HFFc6 (cell line): ENCODE results near the gene NARS2. TPM values are rescaled to one million over a fixed set of nuclear protein-coding genes. Genes with fewer than 3 reads are reported as not detected.
"Not testable (repeated sequence)": the region's sequence is repeated elsewhere in the genome, so short reads cannot be mapped to it uniquely, and the experiment has no call there.

ENCODE experiments used
- DNase-seq: peaks from one replicate; pipeline ENCODE4 v3.0.0-alpha.2; 2018
- H3K27ac Mint-ChIP-seq: 2 replicates; pipeline ENCODE4 v1.8.0; 2020; ENCODE audit warnings: mild to moderate bottlenecking, mixed read lengths
- H3K27me3 Mint-ChIP-seq: 2 replicates; pipeline ENCODE4 v1.8.0; 2021; ENCODE audit warnings: mild to moderate bottlenecking, moderate library complexity, mixed read lengths; ENCODE audit not compliant: insufficient read depth
- H3K36me3 Mint-ChIP-seq: 2 replicates; pipeline ENCODE4 v1.8.0; 2021; ENCODE audit warnings: low read depth, mixed read lengths
- H3K4me1 Mint-ChIP-seq: 2 replicates; pipeline ENCODE4 v1.8.0; 2020; ENCODE audit warnings: low read depth, mixed read lengths
- H3K4me3 Mint-ChIP-seq: 2 replicates; pipeline ENCODE4 v1.8.0; 2020; ENCODE audit warnings: mild to moderate bottlenecking, moderate library complexity, mixed read lengths
- H3K9me3 Mint-ChIP-seq: 2 replicates; pipeline ENCODE4 v1.8.0; 2020; ENCODE audit warnings: mild to moderate bottlenecking, mixed read lengths
- CTCF ChIP-seq: fragments of 200-600 bp; sonication (generic); IDR thresholded peaks from 2 replicates; pipeline ENCODE4 v1.5.0; 2021; ENCODE audit warnings: antibody characterized with exemption, mild to moderate bottlenecking
- total RNA-seq, 6 experiments: library from RNA; stranded (reverse); fragmentation: NEBNext Ultra II Directional; extraction: Animal tissue kit (Norgen Biotek cat#: 25700); gene quantifications; 2 replicates in 1 of 6; 3 replicates in 5 of 6; pipeline ENCODE4 v1.2.3, GENCODE V29; 2021

NARS2 gene
- total RNA-seq, 6 experiments from 2014 or later = 8.7 to 11.6 (median 10.3) TPM

- H3K27me3 Mint-ChIP-seq = no peaks in the 10 kb centered on the region; the same call in 1 of the 2 replicates
- H3K4me3 Mint-ChIP-seq = no peak overlapping the region
- peaks cover 26% of the 10 kb centered on the region for H3K36me3 Mint-ChIP-seq
- no peak for DNase-seq
- H3K9me3 Mint-ChIP-seq = no peaks in the 10 kb centered on the region
- no peak overlapping the region for H3K27ac Mint-ChIP-seq
- H3K4me1 Mint-ChIP-seq = peaks cover 5% of the 10 kb centered on the region; the same call in 1 of the 2 replicates
- no peak for TF ChIP-seq CTCF
Observed at GRCh38 chr11:78552881-78553280, 21.8 kb downstream of the NARS2 start.

GRCh38 chr11:78552139-78552538 is 22.5 kb downstream of the NARS2 start:
- DNase-seq, H3K4me3 Mint-ChIP-seq, H3K9me3 Mint-ChIP-seq, H3K27me3 Mint-ChIP-seq, H3K4me1 Mint-ChIP-seq, H3K27ac Mint-ChIP-seq: not testable (repeated sequence)
- H3K36me3 Mint-ChIP-seq = peaks cover 26% of the 10 kb centered on the region

- Mint-ChIP-seq H3K27ac (no peak overlapping the region), H3K4me3 (no peak overlapping the region), H3K9me3 (no peaks in the 10 kb centered on the region), H3K27me3 (no peaks in the 10 kb centered on the region; the same call in 1 of the 2 replicates), H3K4me1 (no peaks in the 10 kb centered on the region), H3K36me3 (peaks cover 20% of the 10 kb centered on the region)
- DNase-seq = no peak
- no peak for TF ChIP-seq CTCF
Observed at GRCh38 chr11:78551066-78551465, 23.6 kb downstream of the NARS2 start.

- Mint-ChIP-seq H3K4me3 (no peak overlapping the region), H3K36me3 (peaks cover 11% of the 10 kb centered on the region), H3K4me1 (no peaks in the 10 kb centered on the region), H3K9me3 (no peaks in the 10 kb centered on the region), H3K27ac (no peak overlapping the region), H3K27me3 (no peaks in the 10 kb centered on the region; the same call in 1 of the 2 replicates)
- DNase-seq = no peak
- TF ChIP-seq CTCF = no peak
Observed at GRCh38 chr11:78549624-78550409, 24.8 kb downstream of the NARS2 start.

- no peak overlapping the region for H3K27ac Mint-ChIP-seq
- peaks cover 12% of the 10 kb centered on the region for H3K36me3 Mint-ChIP-seq
- no peaks in the 10 kb centered on the region for H3K4me1 Mint-ChIP-seq
- no peaks in the 10 kb centered on the region; the same call in 1 of the 2 replicates for H3K27me3 Mint-ChIP-seq
- H3K9me3 Mint-ChIP-seq = no peaks in the 10 kb centered on the region
- H3K4me3 Mint-ChIP-seq = no peak overlapping the region
- no peak for TF ChIP-seq CTCF
- DNase-seq = no peak
Observed at GRCh38 chr11:78548911-78549590, 25.6 kb downstream of the NARS2 start.
